Kidney glomerular epithelial cell (primary cell): ENCODE results near the gene CTTN.

Experiments
- DNase-seq: peaks from one replicate; lab custom pipeline; 2025; lab: John Stamatoyannopoulos, UW

Gene CTTN

GRCh38 chr11:70409871-70410270 lies 11.5 kb downstream of the CTTN start:
- no peak for DNase-seq

GRCh38 chr11:70410276-70411205 lies 12.2 kb downstream of the CTTN start:
- no peak for DNase-seq

- DNase-seq = no peak
These were observed 13.6 kb downstream of the CTTN start for GRCh38 chr11:70411713-70412452.

DNA sequence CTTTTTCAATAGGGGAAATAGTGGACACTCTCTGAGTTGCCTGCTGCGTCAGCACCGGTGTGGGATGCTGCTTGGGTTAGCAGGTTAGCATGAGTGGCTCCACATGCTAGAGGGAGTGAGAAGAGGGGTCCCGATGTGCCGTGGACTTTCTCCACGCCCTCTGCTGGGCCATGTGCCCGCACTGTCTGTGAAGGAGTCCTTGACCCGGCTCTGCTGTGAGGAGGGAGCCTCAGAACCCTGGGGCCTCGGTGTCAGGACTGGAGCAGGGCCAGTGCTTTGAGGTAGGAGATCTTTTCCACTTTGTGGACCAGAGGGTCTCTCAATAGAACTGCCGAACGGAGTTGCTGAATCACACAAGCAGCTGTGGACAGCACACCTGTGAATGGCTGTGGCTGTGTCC lies 14.8 kb downstream of the CTTN start:
- no peak for DNase-seq

- no peak for DNase-seq
These were observed 16.2 kb downstream of the CTTN start for GRCh38 chr11:70414341-70415100.

DNA sequence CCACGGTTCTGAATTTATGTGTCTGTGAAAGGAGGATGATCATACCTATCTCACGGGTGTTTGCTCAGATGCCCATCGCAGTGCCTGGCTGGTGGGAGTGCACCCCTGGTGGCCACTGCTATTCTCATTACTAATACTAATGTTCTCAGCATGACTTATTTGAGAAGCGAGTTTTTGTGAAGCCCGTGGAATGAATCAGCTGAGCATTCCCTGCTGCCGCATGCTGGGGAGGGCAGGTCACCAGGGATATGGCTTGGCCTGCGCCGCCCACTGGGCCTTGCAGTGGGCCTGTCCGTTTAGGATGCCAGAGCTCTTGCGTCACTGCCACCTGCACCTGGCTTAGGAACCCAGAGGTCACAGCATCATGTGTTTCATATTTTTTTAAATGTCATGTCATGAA lies 16.9 kb downstream of the CTTN start:
- DNase-seq = peak; percentile 13

GRCh38 chr11:70415642-70416395 lies 17.5 kb downstream of the CTTN start:
- no peak for DNase-seq

DNA sequence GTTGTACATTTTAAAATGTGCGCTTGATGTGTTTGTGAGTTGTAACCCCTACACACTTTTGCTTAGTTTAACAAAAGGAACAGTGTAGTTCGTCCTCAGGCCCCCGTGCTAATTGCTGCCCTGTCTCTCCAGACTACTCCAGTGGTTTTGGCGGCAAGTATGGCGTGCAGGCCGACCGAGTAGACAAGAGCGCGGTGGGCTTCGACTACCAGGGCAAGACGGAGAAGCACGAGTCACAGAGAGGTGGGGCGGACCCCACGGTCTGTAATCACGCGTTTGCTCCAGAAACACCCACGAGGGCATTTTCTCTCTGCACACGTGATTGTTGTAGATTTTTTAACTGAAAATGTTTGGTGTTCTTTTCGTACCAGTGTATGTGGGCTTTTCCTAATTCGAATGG lies 18.6 kb downstream of the CTTN start:
- DNase-seq = no peak

- no peak for DNase-seq
These were observed 19.8 kb downstream of the CTTN start for GRCh38 chr11:70418130-70418529.

DNA sequence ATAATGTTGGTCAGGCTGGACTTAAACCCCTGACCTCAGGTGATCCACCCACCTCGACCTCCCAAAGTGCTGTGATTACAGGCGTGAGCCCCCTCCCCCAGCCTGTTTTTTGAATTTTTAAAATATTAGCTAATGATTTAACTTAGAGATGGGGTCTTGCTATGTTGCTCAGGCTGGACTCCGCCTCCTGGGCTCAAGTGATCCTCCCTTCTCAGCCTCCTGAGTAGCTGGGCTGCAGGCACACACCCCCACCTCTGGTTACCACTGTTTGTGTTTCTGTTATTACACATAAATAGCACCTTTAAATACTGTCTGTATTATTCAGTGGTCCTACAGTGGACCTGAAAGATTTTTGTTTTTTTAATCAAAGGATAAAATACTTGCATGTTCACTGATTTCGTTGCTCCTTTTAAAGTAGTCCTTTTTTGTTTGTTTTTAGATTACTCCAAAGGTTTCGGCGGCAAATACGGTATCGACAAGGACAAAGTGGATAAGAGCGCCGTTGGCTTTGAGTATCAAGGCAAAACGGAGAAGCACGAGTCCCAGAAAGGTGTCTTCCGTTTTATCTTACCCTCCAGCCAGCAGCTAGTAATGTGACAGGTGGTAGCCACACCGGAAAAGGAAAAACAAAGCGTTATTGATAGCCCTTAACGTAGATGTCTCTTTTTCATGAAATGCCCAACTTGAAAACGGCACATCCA lies 21.1 kb downstream of the CTTN start:
- DNase-seq = no peak

- DNase-seq = peak; percentile 7
These were observed 21.7 kb downstream of the CTTN start for GRCh38 chr11:70420008-70420464.

DNA sequence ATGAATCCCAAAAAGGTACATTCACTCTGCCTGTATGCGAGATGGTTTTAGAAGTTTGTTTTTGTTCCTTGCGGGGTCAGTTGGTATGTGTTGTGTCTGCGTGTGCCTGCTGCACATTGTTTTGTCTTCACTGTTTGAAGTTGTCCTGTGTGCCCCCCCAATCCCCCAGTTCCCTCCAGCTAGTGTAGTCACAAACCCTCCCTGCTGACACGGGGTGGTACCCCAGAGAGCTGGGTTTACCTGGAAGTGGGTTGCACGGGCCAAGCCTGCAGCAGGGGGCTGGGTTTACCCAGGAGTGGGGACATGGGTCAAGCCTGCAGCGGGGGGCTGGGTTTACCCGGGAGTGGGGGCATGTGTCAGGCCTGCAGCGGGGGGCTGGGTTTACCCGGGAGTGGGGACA lies 22.2 kb downstream of the CTTN start:
- DNase-seq = no peak

DNA sequence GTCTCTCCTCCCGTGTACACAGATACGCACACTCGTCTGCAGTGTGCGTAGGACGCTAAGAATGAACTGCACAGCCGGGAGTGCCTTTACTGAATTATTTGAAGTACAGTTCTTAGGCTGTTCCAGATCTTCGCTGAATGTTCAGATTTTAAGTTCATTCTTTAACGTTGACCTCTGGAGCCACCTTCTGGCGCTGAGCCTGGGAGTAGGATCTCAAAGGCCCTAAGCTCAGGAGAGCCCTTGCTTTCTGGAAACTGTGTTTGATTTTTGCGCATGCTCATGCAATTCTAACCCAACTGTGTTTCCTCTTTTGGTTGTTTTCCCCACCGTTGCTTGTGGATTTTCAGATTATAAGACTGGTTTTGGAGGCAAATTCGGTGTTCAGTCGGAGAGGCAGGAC lies 22.8 kb downstream of the CTTN start:
- no peak for DNase-seq

DNA sequence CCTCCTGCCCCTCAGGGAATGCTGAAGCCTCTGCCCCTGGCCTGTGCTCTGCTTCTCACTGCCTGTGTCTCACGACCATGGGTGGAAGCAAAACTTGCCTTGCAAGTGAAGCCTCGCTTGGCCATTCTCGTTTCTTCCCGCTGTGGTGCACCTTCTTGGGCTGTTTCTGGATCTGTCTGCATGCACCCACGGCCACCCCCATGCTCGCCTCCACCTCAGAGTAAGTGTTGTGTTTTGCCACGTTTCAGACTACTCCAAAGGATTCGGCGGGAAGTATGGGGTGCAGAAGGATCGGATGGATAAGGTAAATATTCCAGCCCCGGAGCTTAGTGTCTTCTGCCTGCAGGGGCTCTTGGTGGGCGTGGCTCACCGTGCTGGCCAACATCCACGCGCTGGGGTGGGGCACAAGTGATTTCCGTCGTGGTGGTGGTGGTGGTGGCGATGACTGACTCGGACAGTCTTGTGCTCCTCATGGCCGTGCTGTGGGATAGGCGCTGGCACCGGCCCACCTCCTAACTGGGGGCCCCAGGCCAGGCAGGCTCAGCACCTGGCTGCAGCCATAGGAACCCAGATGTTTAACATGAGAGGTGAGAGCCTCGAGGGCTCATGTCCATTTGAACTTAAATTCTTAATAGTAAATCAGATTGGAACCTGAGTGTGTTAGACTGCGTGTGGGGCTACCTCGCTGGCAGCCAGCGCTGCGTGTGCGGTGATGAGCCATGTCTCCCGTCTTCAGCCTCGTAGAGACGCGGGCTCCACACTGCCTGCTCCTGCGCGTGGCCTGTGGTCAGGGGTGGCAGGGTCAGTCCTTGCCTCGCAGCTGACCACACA lies 24.6 kb downstream of the CTTN start:
- no peak for DNase-seq

- DNase-seq = peak; percentile 23
These were observed 25.5 kb downstream of the CTTN start for GRCh38 chr11:70423523-70424505.

DNA sequence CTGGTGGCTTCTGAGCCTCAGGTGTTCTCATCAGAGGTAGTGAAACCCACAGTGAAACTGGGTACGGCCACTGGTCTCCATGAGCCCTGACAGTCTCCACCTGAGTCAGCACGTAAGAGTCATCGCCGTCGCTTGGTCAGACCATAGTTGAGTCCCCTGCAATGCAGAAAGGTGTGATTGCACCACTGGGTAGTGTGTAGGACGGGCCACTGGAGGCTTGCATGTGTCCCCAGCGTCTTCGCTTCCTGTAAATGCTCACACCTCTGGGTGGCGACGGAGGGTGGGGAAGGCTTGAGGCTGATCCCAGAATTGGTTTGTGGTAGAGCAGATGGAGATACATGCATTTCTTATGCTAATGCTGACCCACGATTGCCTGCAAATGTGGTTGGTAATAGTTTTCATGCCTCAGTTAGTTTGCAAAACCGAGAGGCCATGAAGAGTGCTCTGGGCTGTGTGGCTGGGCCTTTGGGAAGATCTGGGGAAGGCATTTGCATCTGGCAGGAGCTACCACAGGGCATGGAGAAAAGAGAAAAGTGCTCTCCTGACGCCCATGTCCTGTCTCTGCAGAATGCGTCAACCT lies 26.5 kb downstream of the CTTN start:
- DNase-seq = no peak

- DNase-seq = no peak
These were observed 29.1 kb downstream of the CTTN start for GRCh38 chr11:70427436-70427835.

DNA sequence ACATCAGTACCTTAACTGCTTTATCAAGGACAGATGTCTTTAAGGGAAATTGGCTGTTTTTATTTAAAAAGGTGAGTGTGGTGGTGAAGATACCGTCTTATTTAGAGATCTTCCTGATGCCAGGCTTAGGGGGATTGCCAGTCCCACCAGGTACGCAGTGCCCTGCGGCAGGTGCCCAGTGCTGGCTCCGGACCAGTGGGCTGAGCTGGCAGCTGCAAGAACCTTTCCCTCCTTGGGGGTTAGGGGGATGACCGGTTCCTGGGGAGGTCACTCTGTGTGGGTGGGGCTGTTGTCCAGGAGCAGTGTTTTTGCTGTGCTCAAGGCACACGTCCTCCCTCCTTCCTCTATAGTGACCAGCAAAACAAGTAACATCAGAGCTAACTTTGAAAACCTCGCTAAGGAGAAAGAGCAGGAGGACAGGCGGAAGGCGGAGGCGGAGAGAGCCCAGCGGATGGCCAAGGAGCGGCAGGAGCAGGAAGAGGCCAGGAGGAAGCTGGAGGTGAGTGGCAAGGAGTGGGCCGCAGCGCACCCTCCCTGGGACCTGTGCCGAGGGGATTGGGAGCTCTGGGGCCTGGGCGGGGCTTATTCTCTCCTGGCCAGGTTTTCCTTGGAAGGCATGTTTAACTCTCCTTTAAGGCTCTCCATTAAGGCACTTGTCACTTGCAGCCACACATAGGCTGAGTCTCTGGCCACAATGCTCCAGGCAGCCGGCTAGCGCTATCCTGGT lies 30.5 kb downstream of the CTTN start:
- no peak for DNase-seq
